Parathyroid adenoma (tissue), 2 donors: Measurements from ENCODE around the gene PRMT6.

ENCODE experiments used
- H2AFZ ChIP-seq: fragments of 300-600 bp; sonication (generic); one replicate; pipeline ENCODE4 v1.7.0; 2017; ENCODE audit warnings: antibody characterized with exemption, mild to moderate bottlenecking
- H3K27ac ChIP-seq: fragments of 300-600 bp; sonication (generic); one replicate; pipeline ENCODE4 v1.7.0; 2017
- H3K27me3 ChIP-seq: fragments of 300-600 bp; sonication (generic); one replicate; pipeline ENCODE4 v1.7.0; 2017; ENCODE audit warnings: low read length; ENCODE audit not compliant: control insufficient read depth, insufficient read depth
- H3K36me3 ChIP-seq: fragments of 300-600 bp; sonication (generic); one replicate; pipeline ENCODE4 v1.7.0; 2017; ENCODE audit warnings: low read length; ENCODE audit not compliant: control insufficient read depth, insufficient read depth
- H3K4me1 ChIP-seq: fragments of 300-600 bp; sonication (generic); one replicate; pipeline ENCODE4 v1.7.0; 2017; ENCODE audit warnings: control low read depth
- H3K4me2 ChIP-seq: fragments of 300-600 bp; sonication (generic); one replicate; pipeline ENCODE4 v1.7.0; 2017; ENCODE audit warnings: low read length
- H3K4me3 ChIP-seq: fragments of 300-600 bp; sonication (generic); one replicate; pipeline ENCODE4 v1.7.0; 2017; ENCODE audit warnings: low read depth, low read length
- H3K79me2 ChIP-seq: fragments of 300-600 bp; sonication (generic); one replicate; pipeline ENCODE4 v1.7.0; 2017; ENCODE audit warnings: control low read depth
- H3K9ac ChIP-seq: fragments of 300-600 bp; sonication (generic); one replicate; pipeline ENCODE4 v1.7.0; 2017; ENCODE audit warnings: mild to moderate bottlenecking
- H3K9me3 ChIP-seq: fragments of 300-600 bp; sonication (generic); one replicate; pipeline ENCODE4 v1.7.0; 2017; ENCODE audit warnings: low read length; ENCODE audit not compliant: control insufficient read depth
- CTCF ChIP-seq: fragments of 300-600 bp; sonication (generic); IDR thresholded peaks from one replicate; pipeline ENCODE4 v1.7.0; 2017; ENCODE audit warnings: antibody characterized with exemption, mild to moderate bottlenecking
- donor health status: primary hyperparathyroidism.

The PRMT6 gene

DNA sequence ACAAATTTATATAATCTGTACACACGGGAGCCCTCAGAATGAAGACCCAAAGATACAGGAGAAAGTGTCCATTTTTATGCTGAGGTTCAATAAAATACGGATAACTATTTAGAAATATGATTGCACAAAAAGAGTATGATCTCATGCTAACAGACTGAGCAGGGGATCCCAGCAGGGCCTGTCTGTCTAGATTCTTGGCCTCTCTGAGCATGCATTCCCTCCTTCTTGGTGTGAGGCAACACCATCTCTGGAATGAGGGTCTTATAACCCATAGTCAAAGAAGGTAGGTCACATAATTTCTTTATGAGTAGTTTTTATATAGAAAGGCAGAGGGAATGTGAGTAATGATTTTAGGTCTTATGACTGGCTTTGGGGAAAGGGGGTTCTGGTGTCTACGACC, 5.4 kb downstream of the PRMT6 start:
- Histone ChIP-seq H3K4me2 (no peak overlapping the region), H3K4me3 (no peak overlapping the region), H3K9me3 (no peaks in the 10 kb centered on the region), H3K9ac (no peak overlapping the region), H3K4me1 (no peaks in the 10 kb centered on the region), H3K27me3 (no peaks in the 10 kb centered on the region), H2AFZ (no peak overlapping the region), H3K79me2 (no peaks in the 10 kb centered on the region), H3K27ac (no peak overlapping the region), H3K36me3 (no peaks in the 10 kb centered on the region)
- TF ChIP-seq CTCF: no peak

- no peak overlapping the region for H3K4me3 ChIP-seq
- H3K9ac ChIP-seq: no peak overlapping the region
- H3K79me2 ChIP-seq: no peaks in the 10 kb centered on the region
- H2AFZ ChIP-seq: no peak overlapping the region
- no peaks in the 10 kb centered on the region for H3K4me1 ChIP-seq
- H3K36me3 ChIP-seq: no peaks in the 10 kb centered on the region
- H3K9me3 ChIP-seq: no peaks in the 10 kb centered on the region
- H3K27ac ChIP-seq: no peak overlapping the region
- TF ChIP-seq CTCF: no peak
- H3K4me2 ChIP-seq: no peak overlapping the region
- no peaks in the 10 kb centered on the region for H3K27me3 ChIP-seq
Measured at GRCh38 chr1:107073493-107073892, 17.0 kb downstream of the PRMT6 start.

- H3K27ac ChIP-seq: no peak overlapping the region
- no peaks in the 10 kb centered on the region for H3K4me1 ChIP-seq
- H3K27me3 ChIP-seq: no peaks in the 10 kb centered on the region
- H3K9me3 ChIP-seq: no peaks in the 10 kb centered on the region
- no peak overlapping the region for H3K9ac ChIP-seq
- H2AFZ ChIP-seq: no peak overlapping the region
- H3K4me2 ChIP-seq: no peak overlapping the region
- no peak overlapping the region for H3K4me3 ChIP-seq
- no peak for TF ChIP-seq CTCF
- H3K36me3 ChIP-seq: no peaks in the 10 kb centered on the region
- no peaks in the 10 kb centered on the region for H3K79me2 ChIP-seq
Measured at GRCh38 chr1:107076841-107077240, 20.4 kb downstream of the PRMT6 start.

GRCh38 chr1:107079249-107079648, 22.8 kb downstream of the PRMT6 start:
- Histone ChIP-seq H3K27ac (no peak overlapping the region), H3K79me2 (no peaks in the 10 kb centered on the region), H3K4me3 (no peak overlapping the region), H3K4me2 (no peak overlapping the region), H3K9me3 (no peaks in the 10 kb centered on the region), H3K36me3 (no peaks in the 10 kb centered on the region), H3K27me3 (no peaks in the 10 kb centered on the region), H3K9ac (no peak overlapping the region), H2AFZ (no peak overlapping the region), H3K4me1 (no peaks in the 10 kb centered on the region)
- no peak for TF ChIP-seq CTCF

DNA sequence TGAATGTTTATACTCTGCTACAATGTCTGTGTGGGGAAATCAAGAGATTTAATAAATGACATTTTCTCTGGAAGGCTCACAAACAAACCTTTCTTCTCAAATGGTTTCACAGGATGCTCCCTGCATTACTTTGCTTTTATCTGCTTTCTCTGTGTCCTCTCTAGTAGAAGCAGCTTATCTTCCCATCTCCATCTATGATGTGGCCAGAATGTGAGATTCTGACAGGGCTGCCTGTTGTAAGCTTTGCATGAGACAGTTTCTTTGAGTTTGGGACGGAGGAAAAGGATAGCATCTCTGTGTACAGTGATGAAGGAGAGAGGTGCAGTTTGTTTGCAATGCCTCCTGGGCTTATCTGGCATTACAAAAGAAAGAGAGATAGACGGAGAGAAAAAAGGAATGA, 24.6 kb downstream of the PRMT6 start:
- Histone ChIP-seq H3K4me3 (no peak overlapping the region), H3K36me3 (no peaks in the 10 kb centered on the region), H3K27ac (no peak overlapping the region), H3K4me2 (no peak overlapping the region), H3K79me2 (no peaks in the 10 kb centered on the region), H3K27me3 (no peaks in the 10 kb centered on the region), H2AFZ (no peak overlapping the region), H3K9ac (no peak overlapping the region), H3K9me3 (no peaks in the 10 kb centered on the region), H3K4me1 (no peaks in the 10 kb centered on the region)
- no peak for TF ChIP-seq CTCF
